ENCODE measurements around the gene L3MBTL1.
A peak's percentile ranks its signal among the peaks of the same experiment; 100 is the strongest.

Gene L3MBTL1

DNA sequence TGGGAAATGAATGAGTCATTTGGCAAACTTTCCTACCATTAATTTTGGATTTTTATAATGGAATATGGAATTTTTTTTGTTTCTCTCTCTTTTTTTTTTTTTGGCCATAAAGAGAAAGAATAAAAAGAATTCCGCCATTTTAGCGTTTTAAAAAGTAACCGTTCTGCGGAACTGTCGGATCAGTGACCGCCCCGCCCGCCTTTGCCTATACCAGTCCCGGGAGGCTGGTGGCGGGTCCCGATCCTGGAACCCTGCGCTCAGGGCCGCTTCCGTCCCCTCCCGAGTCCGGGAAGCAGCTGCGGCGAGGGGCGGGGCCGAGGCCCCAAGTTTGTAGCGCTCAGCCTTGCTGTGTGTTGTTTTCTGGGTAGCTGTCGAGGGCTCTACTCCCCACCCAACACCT lies 609 bp downstream of the L3MBTL1 start:
- no peak for DNase-seq

DNA sequence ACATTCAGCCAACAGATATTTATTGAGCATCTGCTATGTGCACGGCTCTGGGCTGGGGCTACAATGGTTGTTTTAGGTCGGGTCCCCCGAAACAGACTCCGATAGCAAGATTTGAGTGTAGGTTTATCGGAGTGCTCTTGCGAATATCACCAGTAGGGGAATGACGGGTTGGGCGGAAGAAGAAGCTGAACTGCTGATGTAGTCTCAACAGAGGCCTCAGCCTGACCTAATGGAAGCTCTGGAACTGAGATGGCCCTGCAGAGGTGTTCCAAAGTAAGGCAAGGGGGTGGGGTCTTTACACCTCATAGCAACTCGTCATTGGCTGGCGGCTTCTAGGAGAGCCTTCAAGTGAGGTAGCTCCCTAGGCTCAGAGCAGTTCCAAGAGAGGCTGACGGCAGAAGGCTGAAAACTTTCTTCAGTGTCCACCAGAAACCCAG lies 1.1 kb downstream of the L3MBTL1 start:
- DNase-seq: no peak

DNA sequence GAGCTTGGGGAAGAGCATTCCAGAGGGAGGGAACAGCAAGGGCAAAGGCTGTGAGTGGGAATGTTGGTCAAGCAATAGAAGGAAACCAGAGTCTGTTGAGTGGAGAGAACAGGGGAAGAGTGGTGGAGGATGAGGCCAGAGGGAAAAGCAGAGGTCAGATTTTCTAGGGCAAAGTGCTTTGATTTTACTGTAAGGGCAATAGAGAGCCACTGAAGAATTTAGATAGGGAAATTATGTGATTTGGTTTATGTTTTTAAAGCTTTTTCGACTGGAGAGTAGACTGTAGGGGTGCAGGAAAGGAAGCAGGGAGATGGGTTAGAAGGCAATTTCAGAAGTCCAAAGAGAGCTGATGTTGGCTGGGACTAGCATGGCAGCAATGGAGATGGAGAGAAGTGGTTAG lies 4.4 kb downstream of the L3MBTL1 start:
- DNase-seq: no peak

DNA sequence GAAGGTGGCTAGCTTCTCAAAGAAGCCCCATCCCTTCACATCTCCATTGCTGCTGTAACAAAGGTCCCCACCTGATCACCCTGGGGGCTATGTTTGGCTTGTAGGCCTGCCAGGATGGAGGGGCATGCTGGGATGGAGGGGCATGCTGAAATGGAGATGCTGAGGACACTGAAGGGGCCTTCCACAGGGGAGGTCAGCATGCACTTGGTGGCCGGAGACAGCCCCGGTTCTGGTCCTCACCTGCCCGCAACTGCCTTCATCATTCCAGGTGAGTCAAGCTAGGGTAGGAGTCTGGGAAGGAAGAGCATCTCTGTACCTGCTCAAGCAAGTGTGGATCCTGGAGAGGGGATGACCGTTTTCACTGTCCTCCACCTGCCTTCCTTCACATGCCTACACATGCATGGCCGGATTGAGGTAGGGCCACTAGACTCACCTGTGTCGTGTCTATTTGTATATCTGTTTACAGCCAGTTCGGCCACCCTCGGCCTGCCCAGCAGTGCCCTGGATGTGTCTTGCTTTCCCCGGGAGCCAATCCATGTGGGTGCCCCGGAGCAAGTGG lies 6.0 kb downstream of the L3MBTL1 start:
- DNase-seq: no peak

DNA sequence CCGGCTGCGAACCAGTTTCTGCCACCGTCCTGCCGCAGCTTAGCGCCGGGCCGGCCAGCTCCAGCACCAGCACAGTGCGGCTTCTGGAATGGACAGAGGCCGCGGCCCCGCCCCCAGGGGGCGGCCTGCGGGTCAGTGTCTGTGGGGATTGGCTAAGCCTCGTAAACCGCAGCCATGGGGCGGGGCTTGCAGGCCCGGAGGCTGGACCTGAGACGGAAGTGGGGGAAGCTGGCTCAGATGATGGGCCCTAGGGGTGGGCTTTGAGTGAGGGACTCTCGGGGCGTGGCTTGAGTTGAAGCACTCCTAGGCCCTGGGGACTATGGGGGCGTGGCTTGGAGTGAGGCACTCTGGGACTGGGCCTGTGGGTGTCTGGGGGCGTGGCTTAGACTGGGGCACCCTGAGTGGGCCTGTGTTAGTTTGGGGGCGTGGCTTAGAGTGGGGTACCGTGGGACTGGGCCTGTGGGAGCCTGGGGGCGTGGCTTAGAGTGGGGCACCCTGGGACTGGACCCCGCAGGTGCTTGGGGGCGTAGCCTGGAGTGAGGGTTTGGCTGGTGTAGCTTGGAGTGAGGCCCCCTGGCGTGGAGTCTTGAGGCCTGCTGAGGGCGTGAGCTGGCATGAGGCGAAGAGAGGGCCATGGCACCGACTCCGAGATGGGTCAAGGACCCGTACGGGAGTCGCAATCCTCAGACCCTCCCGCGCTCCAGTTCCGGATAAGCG lies 6.6 kb downstream of the L3MBTL1 start:
- DNase-seq: peak; percentile 95

DNA sequence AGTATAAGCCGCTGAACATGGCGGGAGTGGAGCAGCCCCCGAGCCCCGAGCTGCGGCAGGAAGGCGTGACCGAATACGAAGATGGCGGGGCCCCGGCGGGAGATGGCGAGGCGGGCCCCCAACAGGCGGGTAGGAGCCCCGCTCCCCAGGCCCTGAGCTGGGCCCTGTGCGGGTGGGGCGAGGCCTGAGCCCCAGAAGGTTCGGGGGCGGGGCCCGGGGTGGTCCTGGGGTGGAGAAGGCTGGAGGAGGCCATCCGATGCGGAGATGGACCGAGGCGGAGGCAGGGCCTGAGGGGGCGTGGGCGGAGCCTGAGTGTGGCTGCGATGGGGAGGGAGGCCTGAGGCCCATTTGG lies 7.1 kb downstream of the L3MBTL1 start:
- no peak for DNase-seq

DNA sequence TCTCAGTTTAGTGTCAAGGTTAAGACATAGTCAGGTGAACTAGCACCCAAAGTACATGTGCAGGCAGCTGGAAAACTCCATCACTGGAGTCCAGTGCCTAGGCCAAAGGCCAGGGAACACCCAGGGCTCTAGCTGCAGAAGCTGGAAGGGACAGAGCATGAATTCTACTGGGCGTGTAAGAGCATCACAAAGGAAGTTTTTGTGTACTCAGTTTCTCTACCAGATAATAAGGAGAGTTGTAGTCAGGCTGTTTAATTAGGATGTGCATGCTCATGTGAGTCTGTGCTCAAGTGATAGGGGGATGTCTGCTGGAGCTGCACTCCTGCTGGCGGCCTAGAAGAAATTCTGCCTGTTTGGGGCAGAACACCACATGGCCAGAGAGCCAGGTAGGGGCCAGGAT lies 8.1 kb downstream of the L3MBTL1 start:
- DNase-seq: no peak

DNA sequence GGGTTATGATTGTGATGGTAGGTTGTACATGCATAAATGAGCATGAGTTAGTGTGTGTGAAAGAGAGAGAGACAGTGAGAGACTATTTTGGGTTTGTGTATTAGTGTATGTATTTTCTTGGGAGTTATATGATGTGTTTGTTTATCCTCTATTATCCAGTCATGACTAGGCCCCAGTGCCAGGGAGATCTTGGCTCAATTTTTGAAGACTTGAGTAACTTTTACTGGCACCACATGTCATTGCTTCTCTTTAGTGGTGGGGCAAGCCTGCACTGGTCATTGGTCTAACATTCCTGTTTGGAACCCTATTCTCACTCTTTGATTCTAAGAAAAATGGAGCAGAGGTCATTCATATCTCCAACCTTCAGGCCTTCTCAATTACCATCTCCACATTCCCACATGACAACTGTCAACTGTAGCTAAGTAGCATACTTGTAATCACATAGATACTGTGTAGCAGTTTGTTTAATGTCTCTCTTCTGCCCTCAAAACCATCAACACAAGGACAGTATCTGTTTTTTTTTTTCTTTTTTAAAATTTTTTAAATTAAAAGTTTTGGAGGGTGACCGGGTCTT lies 8.8 kb downstream of the L3MBTL1 start:
- DNase-seq: no peak

DNA sequence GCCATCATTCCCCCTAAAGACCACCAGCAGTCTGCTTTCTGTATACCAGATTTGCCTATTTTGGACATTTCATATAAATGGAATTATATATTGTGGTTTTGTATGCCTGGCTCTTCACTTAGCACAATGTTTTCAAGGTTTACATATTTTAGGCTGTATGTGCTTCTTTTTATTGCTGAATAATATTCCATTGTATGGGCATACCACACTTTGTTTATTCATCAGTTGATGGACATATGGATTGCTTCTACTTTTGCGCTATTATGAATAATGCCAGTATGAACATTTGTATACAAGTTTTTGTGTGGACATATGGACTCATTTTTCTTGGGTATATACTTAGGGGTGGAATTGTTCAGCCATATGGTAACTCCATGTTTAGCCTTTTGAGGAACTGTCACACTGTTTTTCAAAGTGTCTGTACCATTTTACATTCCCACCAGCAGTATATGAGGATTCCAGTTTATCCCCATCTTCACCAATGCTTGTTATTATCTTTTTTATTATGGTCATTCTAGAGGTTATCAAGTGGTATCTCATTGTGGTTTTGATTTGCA lies 12.7 kb downstream of the L3MBTL1 start:
- DNase-seq: no peak

DNA sequence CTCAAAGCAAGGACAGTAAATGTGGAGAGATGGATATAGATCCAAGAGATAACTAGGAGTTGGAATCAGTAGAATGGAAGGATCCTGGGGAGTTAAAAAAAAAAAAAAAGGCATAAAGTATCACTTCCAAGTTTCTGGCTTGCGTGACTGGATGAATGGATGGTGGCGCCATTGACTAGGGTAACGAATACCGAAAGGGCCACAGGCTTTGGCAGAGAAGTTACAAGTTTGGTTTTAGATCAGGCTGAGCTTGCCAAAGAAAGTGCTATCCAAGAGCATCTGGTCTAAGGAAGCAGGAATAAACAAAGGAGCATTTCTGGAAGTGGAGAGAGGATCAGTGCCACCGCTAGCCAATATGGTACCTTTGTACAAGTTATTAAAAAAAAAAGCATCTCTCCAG lies 17.5 kb downstream of the L3MBTL1 start:
- DNase-seq: no peak

DNA sequence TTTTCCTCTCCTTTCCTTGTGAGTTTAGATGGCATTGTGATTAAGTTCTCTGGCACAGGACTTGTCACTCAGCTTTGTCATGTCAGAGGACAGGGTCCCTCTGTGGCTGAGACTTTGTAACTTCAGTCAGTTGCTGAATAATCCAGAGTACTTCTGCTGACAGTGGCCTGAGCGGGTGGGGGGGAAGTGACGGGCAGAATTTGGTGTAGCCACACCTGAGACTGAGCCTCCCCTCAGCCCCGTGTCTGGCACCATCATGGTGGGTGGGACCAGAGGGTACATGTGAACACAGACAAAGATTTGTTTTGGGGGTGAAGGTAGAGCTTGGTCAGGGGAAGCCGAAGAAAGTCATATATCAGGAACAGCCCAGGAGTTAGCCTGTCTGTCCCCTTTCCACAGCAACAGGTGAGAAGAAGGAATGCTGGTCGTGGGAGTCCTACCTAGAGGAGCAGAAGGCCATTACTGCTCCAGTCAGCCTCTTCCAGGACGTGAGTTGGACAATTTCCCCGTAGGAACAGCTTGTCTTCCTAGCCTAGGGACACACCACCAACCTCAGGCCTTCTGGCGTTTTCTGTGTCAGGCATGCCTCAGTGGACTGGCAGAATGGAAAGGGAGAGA lies 20.9 kb downstream of the L3MBTL1 start:
- DNase-seq: no peak

DNA sequence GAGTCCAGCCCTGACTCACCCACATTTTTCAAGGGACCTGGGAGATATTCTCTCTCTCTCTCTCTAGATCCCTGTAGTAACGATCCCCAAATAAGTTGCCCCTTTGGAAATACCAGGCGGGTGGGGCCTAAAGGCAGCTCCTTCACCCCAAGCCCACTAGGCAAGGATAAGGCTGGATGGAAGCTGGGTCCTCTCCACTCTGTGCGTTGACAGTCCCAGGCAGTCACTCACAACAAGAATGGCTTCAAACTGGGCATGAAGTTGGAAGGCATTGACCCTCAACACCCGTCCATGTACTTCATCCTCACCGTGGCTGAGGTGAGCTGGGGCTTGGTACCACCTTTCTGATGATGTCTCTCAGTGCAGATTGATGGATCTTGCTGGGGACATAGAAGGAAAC lies 21.6 kb downstream of the L3MBTL1 start:
- no peak for DNase-seq

DNA sequence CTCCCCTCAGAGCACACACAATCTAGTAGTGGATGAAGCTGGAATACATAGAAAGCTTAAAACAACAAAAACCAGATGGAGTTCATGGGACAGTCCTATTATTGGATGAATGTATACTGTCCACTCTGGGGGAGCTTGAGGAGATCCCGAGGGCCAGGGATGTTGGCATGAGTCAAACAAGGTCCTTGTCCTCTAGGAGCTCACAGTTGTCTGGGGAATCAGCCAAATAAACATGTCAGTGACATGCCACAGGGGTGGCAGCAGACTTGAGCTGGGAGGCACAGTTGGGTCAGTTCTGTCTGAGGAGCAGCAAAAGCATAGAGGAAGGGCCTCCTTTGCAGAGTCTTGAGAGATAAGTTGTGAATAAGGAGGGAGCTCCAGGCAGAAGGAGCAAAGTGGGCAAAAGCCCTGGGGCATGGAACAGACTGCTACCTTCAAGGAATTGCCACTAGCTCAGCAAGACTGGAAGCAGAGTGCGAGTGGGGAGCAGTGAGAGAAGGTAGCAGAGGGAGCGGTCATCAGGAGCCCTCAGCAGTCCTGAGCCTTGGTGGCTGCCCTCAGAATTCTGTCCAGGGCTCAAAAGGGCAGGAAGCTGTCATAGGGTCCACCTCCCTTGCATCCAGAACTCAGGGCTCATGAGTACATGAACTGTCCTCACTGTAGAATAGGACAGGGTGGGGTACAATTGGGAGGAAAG lies 22.1 kb downstream of the L3MBTL1 start:
- no peak for DNase-seq

DNA sequence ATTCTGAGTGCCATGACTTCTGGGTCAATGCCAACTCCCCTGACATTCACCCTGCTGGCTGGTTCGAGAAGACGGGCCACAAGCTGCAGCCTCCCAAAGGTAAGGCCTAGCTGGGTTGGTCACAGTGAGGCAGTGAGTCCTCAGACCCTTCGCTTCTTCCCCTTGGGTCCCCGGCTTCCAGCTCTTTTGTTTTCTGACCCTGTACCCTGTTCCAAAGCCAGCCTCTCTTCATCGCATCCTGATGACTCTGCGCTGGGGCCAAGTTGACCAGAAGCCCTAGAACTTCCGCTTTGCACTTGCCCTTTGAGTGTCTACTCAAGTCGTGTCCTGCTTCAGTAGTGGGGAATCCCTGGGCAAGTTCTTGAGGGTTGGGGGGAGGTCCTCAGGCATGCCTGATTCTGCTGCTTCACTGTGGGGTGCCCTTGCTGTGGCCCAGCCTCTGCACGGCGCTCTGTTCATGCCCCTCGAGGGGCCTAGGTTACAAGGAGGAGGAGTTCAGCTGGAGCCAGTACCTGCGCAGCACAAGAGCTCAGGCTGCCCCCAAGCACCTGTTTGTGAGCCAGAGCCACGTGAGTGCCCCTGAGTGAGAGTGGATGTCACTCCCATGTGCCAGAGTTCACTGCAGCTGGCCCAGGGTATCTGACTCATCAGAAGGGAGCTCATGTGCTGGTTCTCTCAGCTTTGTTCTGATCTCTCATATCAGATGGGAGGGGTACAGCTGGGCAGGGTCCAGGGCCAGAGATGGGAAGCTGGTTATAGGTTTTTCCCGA lies 23.0 kb downstream of the L3MBTL1 start:
- DNase-seq: no peak

DNA sequence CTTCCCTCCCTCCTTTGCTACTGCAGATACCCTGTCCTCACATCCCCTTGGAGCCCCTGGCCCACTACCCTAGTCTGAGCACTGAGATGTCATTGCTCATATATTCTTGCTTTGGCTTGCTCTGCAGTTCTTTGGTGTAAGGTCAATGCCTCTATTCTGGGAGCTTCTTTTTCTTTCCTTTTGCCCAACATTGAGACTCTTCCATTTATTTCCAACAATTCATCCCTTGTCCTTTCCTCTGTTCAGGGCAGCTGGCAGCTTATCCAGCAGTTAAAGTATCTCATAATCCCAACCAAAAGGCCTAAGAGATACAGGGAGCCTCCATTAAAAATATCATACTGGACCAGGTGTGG lies 23.6 kb downstream of the L3MBTL1 start:
- no peak for DNase-seq

DNA sequence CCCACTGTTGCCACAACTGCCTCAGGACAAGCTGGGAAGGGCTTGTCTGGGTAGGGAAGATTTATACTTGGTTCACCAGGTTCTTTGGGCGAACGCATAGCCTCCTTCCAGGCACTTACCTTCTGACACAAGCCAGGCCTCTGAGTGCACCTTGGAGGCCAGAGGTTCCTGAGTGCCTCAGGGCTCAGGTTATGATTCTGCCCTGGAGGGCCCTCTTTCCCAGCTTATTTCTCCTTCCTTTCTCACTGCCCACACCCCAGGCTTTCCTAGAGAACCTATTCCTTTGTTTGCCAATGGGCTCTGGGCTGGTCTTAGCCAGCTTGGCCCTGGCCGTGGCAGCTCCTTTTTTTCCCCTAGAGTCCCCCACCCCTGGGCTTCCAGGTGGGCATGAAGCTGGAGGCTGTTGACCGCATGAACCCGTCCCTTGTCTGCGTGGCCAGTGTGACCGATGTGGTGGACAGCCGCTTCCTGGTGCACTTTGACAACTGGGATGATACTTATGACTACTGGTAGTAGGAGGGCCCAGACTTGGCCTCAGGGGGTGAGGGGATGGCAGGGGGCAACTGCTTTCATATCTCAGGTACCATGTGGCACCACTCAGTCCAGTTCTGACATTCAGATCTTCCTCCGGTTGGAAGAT lies 25.0 kb downstream of the L3MBTL1 start:
- DNase-seq: no peak

DNA sequence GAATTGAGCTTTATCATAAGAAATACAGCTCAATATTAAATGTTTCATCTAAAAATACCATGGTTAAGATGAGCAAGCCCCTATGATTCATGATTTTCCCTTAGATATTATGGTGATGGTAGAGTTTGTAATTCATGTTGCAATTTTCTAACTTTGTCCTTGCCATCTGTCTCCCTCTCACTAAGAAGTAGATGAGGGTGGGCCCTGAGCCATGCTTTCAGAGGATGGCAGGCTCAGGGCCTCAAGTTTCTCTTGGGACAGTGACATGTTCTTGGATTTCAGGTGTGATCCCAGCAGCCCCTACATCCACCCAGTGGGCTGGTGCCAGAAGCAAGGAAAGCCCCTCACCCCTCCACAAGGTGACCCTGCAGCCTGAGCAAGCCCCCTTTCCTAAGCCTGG lies 25.6 kb downstream of the L3MBTL1 start:
- no peak for DNase-seq

DNA sequence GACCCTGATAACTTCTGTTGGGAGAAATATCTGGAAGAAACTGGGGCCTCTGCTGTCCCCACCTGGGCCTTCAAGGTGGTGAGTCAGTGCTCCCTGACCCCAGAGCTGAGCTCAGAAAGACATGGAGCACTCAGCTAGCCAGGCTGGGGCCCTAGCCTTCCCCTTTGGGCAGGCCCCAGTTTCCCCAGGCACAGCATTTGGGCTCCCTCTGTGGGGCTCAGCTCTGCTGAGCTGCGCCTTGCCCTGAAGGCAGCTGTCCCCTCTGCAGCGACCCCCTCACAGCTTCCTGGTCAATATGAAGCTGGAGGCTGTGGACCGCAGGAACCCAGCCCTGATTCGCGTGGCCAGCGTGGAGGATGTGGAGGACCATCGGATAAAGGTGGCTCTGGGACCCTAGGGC lies 26.5 kb downstream of the L3MBTL1 start:
- DNase-seq: no peak

DNA sequence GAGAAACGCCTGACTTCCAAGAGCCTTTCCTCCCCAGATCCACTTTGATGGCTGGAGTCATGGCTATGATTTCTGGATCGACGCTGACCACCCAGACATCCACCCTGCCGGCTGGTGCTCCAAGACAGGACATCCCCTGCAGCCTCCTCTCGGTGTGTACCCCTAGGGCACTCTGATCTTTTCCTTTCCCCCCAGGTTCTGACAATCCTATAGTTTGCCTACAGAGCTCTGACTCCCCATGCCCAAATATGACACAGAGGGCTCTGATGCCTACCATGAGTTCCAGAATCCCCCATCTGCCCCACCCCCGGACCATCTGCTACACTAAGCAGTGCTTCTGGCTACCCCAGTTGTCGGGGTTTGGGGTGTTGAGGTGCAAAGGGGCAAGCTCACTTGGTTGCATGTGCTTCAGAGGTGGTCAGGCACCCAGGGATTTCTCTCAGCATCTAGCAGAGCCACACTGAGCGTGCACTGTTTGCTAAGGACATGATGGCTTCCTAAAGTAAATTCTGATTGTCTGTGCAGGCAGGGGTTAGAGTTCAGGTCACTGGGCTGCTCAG lies 27.4 kb downstream of the L3MBTL1 start:
- no peak for DNase-seq

DNA sequence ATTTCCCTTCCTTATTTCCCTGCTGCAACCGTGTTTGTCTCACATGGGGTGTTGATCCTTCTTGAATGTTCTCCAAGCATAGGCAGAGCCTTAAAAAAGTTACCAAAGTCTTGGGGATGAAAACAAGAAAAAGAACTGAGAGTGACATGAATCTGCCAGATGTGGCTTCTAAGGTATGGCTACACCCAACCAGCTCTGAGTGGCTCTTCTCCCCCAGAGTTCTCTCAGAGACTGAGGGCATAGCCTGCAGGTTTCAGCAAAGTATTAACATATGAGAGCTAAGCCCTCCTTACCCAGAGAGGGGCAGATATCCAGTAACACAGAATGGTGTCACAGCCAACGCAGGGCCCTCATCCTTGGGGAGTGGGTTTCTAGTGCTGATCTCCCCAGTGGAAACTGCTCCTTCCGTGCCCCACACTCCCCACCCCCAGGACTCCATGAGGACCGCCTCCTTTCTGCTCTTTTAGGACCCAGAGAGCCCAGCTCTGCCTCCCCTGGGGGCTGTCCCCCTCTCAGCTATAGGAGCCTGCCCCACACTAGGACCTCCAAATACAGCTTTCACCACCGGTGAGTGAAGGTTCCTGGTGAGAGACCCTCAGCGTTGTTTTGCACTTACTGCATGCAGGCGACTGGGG lies 28.0 kb downstream of the L3MBTL1 start:
- DNase-seq: no peak
